ENCODE results near the gene CDHR5.
A peak's percentile ranks its signal among the peaks of the same experiment; 100 is the strongest.

CDHR5 gene

GRCh38 chr11:623349-623869, 1.3 kb downstream of the CDHR5 start:
- DNase-seq = no peak

DNA sequence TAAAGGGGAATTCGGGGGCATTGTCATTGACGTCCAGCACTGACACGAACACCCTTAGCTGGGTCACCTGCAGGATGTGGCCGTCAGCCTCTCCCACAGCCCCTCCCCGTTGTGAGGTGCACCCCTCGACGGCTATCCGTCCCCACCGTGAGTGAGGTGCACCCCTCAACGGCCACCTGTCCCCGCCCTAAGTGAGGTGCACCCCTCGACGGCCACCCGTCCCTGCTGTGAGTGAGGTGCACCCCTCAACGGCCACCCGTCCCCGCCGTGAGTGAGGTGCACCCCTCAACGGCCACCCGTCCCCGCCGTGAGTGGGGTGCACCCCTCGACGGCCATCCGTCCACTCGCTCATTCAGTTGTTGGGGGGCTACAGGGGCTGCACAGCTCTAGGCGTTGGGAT, 2.9 kb downstream of the CDHR5 start:
- no peak for DNase-seq

GRCh38 chr11:620935-621814, 3.6 kb downstream of the CDHR5 start:
- DNase-seq = no peak

DNA sequence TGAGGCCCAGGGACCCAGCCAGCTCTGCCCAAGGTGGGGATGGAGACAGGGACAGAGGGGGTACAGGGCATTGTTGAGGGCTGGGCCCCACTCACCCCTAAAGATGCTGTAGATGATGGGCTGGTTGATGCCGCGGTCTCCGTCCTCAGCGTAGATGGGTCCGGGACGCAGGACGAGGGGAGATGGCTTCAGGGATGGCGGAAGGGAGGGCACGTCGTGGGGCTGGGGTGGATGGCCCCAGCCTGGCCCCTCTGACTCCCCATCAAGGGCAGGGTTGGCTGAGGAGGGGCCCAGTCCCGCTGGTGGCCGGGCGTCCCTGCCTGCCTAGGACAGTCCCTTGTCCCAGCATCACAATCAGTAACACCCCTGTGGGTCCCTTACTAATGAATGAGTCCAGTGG, 4.6 kb downstream of the CDHR5 start:
- DNase-seq = no peak

DNA sequence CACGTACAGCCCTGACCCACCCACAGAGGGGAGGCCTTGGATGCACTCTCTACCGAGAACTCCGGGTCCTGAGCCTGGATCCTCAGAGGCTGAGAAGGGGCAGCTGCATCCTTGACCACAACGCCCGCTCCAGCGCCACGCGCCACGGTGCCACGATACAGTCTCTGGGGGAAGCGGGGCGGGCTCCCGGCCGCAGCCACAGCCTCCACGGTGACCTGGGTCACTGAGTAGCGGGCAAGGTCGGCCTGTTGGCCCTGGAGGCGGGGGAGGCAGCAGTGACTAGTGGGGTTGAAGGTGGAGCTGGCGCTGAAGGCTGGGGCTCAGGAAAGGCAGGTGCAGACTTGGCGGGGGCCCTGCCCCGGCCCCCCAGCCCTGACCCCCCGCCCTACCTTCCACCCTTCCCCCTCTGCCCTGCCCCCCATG, 5.1 kb downstream of the CDHR5 start:
- DNase-seq = no peak

- no peak for DNase-seq
These were observed 5.7 kb downstream of the CDHR5 start for GRCh38 chr11:618856-619627.

DNA sequence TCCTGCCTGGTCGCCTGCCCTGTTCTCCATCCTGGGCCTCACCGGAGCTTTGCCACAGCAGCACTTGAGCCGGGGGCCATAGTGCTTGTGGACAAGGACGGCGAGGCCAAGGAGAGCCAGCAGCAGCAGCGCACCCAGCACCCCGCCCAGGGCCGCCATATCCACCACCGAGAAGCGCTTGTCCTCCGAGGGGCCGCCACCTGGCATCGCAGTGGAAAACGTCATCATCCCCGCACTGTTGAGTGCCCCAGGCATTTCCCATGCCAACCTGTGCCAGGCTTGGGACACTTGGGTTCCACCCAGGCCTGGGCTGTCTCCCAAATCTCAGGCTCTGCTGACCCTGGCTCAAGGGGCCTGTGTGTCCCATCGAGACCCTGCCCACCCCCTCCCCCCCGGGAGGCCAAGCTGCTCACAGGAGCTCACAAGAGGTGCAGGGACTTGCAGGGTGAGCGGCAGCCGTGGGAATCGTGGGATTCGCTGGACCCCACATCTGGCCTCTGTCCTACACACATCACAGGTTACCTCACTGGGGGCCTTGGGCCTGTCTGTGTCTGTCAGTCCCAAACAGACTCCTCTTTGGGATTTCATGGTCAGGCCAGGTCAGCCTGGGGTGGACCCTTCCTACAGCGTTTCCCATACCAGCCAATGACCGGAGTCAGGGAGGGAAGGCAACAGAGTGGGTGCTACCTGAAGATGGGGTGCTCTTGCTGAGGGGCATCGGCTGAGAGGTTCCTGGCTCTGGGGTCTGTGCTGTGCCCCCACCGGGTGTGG, 6.7 kb downstream of the CDHR5 start:
- no peak for DNase-seq

DNA sequence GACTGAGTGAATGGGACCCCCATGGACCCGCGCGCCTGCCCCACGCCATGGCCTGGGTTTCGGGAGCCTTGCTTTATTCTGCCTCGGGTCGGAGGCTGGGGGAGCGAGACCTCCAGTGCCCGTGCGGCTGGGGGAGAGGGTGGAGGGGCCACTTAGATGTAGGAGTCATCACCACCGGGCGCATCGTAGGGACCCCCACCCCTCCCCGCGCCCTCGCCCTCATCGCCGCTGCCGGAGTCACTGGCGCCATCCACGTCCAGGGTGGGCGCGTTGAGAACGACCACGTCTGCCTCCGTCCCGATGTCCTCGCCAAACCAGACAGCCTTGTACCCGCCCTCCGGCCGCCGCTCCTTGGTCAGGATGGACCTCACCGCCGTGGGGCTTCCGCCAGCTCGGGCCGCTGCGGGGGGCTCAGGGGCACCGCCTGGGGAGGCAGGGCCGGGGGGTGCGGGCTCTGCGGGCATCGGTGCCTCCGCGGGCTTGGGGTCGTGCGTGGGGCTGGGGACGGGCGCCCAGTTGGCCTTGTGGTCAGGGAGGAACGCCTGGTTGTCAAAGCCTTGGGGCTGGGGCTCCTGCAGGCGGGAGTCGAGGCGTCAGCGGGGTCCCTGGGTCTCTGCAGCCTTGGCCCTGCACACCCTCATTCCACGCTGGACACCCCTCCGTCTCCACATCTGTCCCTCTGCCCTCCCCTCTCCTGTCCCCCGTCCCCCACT, 7.4 kb downstream of the CDHR5 start:
- no peak for DNase-seq

- DNase-seq = no peak
These were observed 8.2 kb downstream of the CDHR5 start for GRCh38 chr11:616320-617198.

DNA sequence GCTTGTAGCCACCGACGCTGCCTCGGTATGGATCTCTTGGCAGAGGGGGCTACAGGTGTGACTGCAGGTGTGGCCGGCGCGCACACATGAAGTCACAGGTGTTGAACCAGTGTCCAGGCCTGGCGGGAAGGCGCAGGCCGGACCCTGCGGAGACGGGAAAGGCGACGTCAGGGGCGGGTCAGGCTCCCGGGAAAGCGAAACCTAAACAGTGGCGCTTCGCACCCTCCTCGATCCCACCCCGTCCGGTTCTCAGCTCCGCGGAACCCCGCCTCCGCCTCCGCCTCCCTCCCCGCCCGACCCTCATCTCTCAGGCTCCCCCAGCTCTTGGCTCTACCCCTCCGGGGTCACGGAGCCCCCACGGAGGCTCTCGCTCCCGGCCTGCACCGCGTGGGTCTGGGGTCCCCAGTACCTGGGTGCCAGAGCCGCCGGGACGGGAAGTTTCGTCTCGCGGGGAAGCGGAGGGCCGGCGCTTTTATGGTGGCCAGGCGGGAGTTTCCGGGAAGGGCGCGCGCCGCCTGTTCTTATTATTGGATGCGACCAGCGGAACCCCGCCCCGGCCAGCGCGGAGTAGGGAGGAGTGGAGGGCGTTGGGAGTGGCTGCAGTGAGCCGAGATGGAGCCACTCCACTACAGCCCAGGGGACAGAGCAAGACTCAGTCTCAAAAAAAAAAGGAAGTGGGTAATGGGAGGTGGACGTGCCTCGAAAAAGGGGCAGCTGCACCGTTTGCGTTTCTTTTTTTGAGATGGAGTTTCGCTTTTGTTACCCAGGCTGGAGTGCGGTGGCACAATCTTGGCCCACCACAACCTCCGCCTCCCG, 9.0 kb downstream of the CDHR5 start, which contains the start of gene IRF7:
Gene IRF7 (minus strand): TSS at position 447 of the 816 bp plus-strand sequence. CDS start 586 bp downstream, outside the sequence.
- peak; percentile 92 for DNase-seq

DNA sequence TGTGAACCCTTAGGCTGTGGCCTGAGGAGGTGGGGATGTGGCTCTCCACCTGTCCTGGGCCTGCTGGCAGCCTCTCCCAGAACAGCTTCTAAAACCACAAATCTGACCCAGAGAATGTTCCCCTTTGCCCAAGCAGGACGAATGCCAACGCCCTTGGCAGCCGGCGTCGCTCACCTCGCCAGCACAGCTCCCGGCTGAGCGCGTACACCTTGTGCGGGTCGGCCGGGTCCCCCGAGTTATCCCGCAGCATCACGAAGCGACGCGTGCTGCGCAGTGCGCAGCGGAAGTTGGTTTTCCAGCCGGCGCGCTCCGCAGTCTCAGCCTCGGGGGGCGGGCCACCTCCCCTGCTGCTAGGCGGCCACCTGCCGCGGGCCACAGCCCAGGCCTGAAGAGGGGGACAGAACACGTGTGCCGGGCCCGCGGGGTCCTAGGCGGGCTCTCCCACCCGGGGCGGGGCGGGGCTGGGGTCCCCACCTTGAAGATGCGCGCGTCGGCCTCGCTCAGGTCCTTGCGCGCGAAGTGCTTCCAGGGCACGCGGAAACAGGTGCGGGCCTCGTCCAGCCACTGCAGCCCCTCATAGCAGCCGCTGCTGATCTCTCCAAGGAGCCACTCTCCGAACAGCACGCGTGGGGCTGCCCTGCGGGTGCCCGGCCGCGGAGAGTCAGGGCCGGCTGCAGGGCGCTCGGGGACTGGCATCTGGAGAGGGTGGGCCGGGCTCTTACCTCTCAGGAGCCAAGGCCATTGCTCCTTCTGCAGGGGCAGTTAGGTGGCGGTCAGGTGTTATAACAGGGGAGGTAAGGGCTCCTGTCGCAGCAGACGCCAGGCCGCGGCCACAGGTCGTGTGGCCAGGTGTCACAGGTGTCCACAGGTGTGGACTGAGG, 9.9 kb downstream of the CDHR5 start:
- DNase-seq = no peak

DNA sequence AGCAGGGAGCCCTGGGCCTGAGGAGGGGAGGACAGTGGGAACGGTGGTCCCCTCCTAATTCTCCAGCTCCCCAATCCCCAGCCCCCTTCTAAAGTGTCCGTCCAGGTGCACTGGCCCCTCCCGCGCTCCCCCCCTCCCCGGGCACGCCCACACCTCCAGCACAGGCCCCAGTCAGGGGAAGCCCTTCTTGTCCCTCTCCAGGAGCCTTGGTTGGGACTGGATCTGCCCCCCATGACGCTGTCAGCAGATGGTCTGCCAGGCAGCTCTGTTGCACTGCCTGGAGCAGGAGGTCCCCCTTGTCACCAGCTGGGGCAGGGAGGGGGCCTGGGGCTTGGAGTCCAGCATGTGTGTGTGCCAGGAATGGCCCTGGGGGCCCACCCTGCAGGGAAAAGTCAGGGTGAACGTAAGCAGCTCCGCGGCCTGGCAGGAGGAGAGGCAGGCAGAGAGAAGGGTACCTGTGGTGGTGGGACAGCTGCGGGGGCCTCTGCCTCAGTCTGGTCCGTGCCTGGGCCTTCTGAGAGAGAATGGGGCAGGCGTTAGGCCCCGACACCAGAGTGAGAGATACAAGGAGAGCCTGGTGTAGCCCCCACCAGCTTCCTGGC, 10.6 kb downstream of the CDHR5 start:
- no peak for DNase-seq

GRCh38 chr11:613369-613968, 11.3 kb downstream of the CDHR5 start:
- peak; percentile 30 for DNase-seq

- no peak for DNase-seq
These were observed 11.8 kb downstream of the CDHR5 start for GRCh38 chr11:612961-613300.

DNA sequence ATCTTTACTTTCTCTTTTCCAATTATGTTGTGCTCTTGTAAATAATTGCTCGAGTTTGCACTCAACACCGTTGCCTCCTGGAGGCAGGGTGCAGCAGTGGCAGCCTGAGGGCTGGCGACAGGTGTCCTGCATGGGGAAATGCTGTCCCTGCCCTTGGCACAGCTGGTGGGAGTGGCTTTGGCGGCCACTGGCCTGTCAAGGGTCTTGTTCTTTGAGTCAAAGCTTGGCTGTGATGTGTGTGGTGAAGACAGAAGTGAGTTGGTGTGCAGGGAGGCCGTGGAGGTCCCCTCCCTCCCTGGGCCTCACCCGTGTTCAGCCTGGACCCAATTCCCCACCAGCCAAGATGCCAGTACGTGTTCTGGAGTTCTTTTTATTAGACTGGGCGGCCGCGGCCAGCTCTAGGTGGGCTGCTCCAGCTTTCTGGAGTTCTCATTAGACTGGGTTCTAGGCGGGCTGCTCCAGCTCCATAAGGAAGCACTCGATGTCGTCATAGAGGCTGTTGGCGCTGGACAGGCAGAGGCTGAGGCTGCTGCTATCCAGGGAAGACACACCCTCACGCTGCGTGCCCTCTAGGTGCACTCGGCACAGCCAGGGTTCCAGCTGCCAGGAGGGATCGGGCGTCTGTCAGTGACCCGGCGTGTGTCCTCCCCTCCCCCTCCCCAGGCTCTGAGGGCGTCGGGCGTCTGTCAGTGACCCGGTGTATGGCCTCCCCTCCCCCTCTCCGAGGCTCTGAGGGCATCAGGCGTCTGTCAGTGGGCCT, 12.4 kb downstream of the CDHR5 start:
- DNase-seq = no peak

DNA sequence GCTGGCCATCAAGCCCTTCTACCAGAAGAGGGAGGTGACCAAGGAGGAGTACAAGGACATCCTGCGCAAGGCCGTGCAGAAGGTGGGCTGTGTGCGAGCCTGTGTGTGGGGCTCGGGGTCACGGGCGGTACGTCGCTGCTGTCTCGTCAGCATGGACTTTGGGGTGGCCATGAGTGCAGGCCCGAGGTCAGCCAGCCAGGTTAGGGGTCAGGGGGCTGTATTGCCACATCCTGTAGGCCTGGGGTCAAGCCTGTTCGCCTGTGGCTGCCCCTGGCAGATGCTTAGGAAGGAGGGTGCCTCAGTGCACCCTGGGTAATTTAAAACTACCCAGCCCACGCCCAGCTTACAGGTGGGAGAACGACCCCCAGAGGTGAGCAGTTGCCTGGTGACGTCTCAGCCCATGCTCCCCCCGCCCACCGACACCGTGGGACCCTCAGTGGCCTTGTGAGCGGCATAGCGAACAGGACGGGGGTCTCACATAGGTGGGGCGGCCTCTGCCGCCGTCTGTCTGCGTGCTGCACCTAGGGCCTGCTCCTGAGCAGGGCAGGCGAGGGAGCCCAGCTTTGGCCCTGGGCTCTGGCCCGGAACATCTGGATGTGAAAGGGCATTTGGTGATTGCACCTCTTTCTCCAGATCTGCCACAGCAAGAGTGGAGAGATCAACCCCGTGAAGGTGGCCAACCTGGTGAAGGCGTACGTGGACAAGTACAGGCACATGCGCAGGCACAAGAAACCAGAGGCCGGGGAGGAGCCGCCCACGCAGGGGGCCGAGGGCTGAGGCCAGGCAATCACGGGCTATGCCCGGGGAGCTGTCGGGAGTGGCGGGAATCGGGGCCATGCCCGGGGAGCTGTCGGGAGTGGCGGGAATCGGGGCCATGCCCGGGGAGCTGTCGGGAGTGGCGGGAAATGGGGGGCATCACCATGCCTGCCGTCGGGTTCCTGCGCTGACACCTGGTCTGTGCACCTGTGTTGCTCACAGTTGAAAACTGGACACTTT, 13.5 kb downstream of the CDHR5 start:
- DNase-seq = no peak
